ENCODE results near the gene BMX.

The BMX gene

GRCh38 chrX:15500497-15500966 is at the start of gene BMX:
Gene BMX (plus strand): TSS chrX:15500807. CDS start chrX:15508354, 7,547 bp downstream.
- DNase-seq (ENCODE audit: extremely low spot score, insufficient read length, low read depth) = no peak
- FAIRE-seq = no peak

GRCh38 chrX:15451913-15452312 is 48.7 kb upstream of the BMX start:
- DNase-seq (ENCODE audit: extremely low spot score, insufficient read length, low read depth) (no peak), FAIRE-seq (no peak)

- peak; percentile 36 for FAIRE-seq
- DNase-seq (ENCODE audit: extremely low spot score, insufficient read length, low read depth) = no peak
These were observed 35.9 kb upstream of the BMX start for GRCh38 chrX:15464704-15465103.

GRCh38 chrX:15465347-15465746 is 35.3 kb upstream of the BMX start:
- peak; percentile 71 for FAIRE-seq
- DNase-seq (ENCODE audit: extremely low spot score, insufficient read length, low read depth) = no peak

GRCh38 chrX:15465896-15466651 is 34.5 kb upstream of the BMX start:
- no peak for FAIRE-seq
- DNase-seq (ENCODE audit: extremely low spot score, insufficient read length, low read depth) = no peak

- DNase-seq (ENCODE audit: extremely low spot score, insufficient read length, low read depth) = no peak
- peak; percentile 50 for FAIRE-seq
These were observed 32.6 kb upstream of the BMX start for GRCh38 chrX:15468036-15468435.

GRCh38 chrX:15469613-15470012 is 31.0 kb upstream of the BMX start:
- FAIRE-seq (no peak), DNase-seq (ENCODE audit: extremely low spot score, insufficient read length, low read depth) (no peak)

GRCh38 chrX:15471028-15471427 is 29.6 kb upstream of the BMX start:
- DNase-seq (ENCODE audit: extremely low spot score, insufficient read length, low read depth) (no peak), FAIRE-seq (peak; percentile 96)

- FAIRE-seq (no peak), DNase-seq (ENCODE audit: extremely low spot score, insufficient read length, low read depth) (no peak)
These were observed 28.1 kb upstream of the BMX start for GRCh38 chrX:15472531-15472930.

GRCh38 chrX:15474028-15474427 is 26.6 kb upstream of the BMX start:
- FAIRE-seq = no peak
- no peak for DNase-seq (ENCODE audit: extremely low spot score, insufficient read length, low read depth)

GRCh38 chrX:15475021-15475420 is 25.6 kb upstream of the BMX start:
- FAIRE-seq (no peak), DNase-seq (ENCODE audit: extremely low spot score, insufficient read length, low read depth) (no peak)

GRCh38 chrX:15475486-15475885 is 25.1 kb upstream of the BMX start:
- DNase-seq (ENCODE audit: extremely low spot score, insufficient read length, low read depth) (no peak), FAIRE-seq (peak; percentile 60)

GRCh38 chrX:15483891-15484290 is 16.7 kb upstream of the BMX start:
- FAIRE-seq (no peak), DNase-seq (ENCODE audit: extremely low spot score, insufficient read length, low read depth) (no peak)

- no peak for DNase-seq (ENCODE audit: extremely low spot score, insufficient read length, low read depth)
- FAIRE-seq = no peak
These were observed 8.1 kb upstream of the BMX start for GRCh38 chrX:15492469-15492868.

- FAIRE-seq (peak; percentile 88), DNase-seq (ENCODE audit: extremely low spot score, insufficient read length, low read depth) (peak; percentile 53)
These were observed 7.3 kb upstream of the BMX start, which contains the start of gene PIR for GRCh38 chrX:15493118-15493962. Gene PIR (minus strand): TSS chrX:15493333. CDS start chrX:15491257, 2,076 bp downstream.

GRCh38 chrX:15495801-15496200 is 4.8 kb upstream of the BMX start:
- DNase-seq (ENCODE audit: extremely low spot score, insufficient read length, low read depth) (no peak), FAIRE-seq (no peak)

GRCh38 chrX:15496824-15497223 is 3.8 kb upstream of the BMX start:
- FAIRE-seq = no peak

GRCh38 chrX:15497865-15498264 is 2.7 kb upstream of the BMX start:
- DNase-seq (ENCODE audit: extremely low spot score, insufficient read length, low read depth) = peak; percentile 5
- FAIRE-seq = peak; percentile 77

More at GRCh38 chrX:15496824-15497223, 3.8 kb upstream of the BMX start:
- no peak for DNase-seq (ENCODE audit: extremely low spot score, insufficient read length, low read depth)

GRCh38 chrX:15498741-15499140 is 1.9 kb upstream of the BMX start:
- DNase-seq (ENCODE audit: extremely low spot score, insufficient read length, low read depth) = no peak
- no peak for FAIRE-seq

GRCh38 chrX:15499976-15500375 is 631 bp upstream of the BMX start:
- FAIRE-seq (no peak), DNase-seq (ENCODE audit: extremely low spot score, insufficient read length, low read depth) (no peak)

- DNase-seq (ENCODE audit: extremely low spot score, insufficient read length, low read depth) = no peak
- FAIRE-seq = no peak
These were observed 899 bp downstream of the BMX start for GRCh38 chrX:15501506-15501905.

All from GM18507 (cell line).